ENCODE data around the gene PHLPP2.

PHLPP2 gene

DNA sequence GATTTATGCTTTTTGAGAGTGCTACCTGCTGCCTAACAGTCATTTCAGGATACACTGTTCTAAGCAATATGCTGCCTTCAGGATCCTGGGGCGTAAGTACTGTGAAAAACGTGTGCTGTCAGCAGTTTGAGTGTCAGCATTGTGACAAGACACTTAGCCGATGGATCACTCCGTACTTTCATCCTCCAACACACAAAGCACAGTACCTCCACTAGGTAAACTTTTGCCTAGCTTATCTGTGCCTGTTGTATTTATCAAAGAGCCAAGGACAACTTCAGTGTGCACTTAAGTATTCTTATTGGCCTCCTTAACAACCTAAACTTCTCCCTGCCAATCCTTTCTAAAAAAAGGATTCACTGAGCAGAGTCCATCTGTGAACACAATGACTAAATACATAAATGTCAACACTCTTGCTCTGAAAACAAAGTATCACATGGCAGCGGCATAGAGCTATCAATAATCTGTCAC, 33.8 kb upstream of the PHLPP2 start:
- in situ Hi-C loops (cut with MboI; ENCODE audit: low pct_unique_long_range_greater_than_20kb, low sequenced_read_pairs, unreplicated experiment), result no loop called here
- DNase-seq (ENCODE audit: low spot score), result no peak
- TF ChIP-seq, protein P1, sequence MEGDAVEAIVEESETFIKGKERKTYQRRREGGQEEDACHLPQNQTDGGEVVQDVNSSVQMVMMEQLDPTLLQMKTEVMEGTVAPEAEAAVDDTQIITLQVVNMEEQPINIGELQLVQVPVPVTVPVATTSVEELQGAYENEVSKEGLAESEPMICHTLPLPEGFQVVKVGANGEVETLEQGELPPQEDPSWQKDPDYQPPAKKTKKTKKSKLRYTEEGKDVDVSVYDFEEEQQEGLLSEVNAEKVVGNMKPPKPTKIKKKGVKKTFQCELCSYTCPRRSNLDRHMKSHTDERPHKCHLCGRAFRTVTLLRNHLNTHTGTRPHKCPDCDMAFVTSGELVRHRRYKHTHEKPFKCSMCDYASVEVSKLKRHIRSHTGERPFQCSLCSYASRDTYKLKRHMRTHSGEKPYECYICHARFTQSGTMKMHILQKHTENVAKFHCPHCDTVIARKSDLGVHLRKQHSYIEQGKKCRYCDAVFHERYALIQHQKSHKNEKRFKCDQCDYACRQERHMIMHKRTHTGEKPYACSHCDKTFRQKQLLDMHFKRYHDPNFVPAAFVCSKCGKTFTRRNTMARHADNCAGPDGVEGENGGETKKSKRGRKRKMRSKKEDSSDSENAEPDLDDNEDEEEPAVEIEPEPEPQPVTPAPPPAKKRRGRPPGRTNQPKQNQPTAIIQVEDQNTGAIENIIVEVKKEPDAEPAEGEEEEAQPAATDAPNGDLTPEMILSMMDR (IDR thresholded peaks at IDR 0.05; ENCODE audit: extremely low read depth, insufficient read depth, missing control alignments), result no peak

DNA sequence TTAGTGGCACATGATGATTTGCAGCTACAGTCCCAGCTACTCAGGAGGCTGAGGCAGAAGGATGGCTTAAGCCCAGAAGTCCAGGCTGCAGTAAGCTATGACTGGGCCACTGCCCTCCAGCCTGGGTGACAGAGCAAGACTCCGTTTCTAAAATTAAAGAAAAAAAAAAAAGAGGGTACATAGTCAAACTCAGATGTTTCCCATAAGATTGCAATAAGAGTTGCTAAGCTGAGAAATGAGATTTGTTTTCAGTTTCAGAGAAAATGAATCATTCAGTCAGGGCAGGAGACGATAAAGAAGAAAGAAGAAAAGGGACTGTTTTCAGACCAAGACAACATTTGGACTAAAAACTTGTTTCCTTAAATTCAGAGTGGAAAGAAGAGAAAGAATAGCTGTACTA, 30.2 kb upstream of the PHLPP2 start:
- in situ Hi-C loops (cut with MboI; ENCODE audit: low pct_unique_long_range_greater_than_20kb, low sequenced_read_pairs, unreplicated experiment), result no loop called here
- TF ChIP-seq, protein P1 (IDR thresholded peaks at IDR 0.05; ENCODE audit: extremely low read depth, insufficient read depth, missing control alignments), result no peak
- no peak for DNase-seq (ENCODE audit: low spot score)

DNA sequence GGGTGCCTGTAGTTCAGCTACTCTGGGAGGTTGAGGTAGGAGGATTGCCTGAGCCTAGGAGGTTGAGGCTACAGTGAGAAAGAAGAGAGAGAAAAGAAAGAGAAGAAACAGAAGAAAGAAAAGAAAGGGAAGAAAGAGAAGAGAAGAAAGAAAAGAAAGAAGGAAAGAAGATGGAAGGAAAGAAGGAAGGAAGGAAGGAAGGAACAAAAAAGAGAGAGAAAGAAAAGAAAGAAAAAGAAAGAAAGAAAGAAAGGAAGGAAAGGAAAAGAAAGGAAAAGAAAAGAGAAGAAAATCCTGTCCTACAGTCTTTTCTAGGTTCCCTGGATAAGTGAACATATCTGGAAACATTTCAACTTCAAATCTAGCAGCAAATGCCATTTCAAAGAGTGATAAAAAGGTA, 29.6 kb upstream of the PHLPP2 start:
- DNase-seq (ENCODE audit: low spot score), result no peak
- in situ Hi-C loops (cut with MboI; ENCODE audit: low pct_unique_long_range_greater_than_20kb, low sequenced_read_pairs, unreplicated experiment), result no loop called here
- TF ChIP-seq, protein P1 (IDR thresholded peaks at IDR 0.05; ENCODE audit: extremely low read depth, insufficient read depth, missing control alignments), result no peak

- in situ Hi-C loops (cut with MboI; ENCODE audit: low pct_unique_long_range_greater_than_20kb, low sequenced_read_pairs, unreplicated experiment), result no loop called here
- TF ChIP-seq, protein P1 (IDR thresholded peaks at IDR 0.05; ENCODE audit: extremely low read depth, insufficient read depth, missing control alignments), result no peak
- no peak for DNase-seq (ENCODE audit: low spot score)
Measured at GRCh38 chr16:71748226-71748625, 23.7 kb upstream of the PHLPP2 start.

DNA sequence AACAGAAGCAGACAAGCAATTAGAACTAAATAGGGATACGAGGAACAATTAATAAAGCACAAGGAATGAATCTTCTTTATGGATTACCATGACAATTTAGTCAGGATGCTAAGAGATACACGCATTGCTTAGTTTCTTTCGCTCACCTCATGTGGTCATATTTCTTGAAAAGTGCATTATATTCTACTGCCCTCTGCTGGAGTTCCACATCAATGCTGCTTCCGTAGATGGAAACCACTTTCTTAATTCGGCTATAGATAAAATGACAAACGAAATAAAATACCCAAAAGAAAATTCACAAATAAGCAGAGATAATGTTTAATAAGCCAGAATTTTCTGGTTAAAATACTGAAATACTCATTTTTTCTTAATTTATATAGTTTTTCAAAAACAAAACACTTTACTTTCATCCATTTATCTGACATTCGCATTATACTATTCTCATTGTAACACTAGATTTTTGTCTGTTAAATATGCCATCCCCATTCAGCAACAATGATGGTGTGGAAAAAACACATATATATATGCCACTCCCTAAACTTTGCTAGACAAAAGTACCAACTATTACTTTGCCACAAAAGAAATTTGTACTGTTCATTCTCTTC, 22.0 kb upstream of the PHLPP2 start:
- in situ Hi-C loops (cut with MboI; ENCODE audit: low pct_unique_long_range_greater_than_20kb, low sequenced_read_pairs, unreplicated experiment), result no loop called here
- TF ChIP-seq, protein P1 (IDR thresholded peaks at IDR 0.05; ENCODE audit: extremely low read depth, insufficient read depth, missing control alignments), result peak; percentile 71
- DNase-seq (ENCODE audit: low spot score), result peak; percentile 55

- DNase-seq (ENCODE audit: low spot score), result no peak
- in situ Hi-C loops (cut with MboI; ENCODE audit: low pct_unique_long_range_greater_than_20kb, low sequenced_read_pairs, unreplicated experiment), result no loop called here
- TF ChIP-seq, protein P1 (IDR thresholded peaks at IDR 0.05; ENCODE audit: extremely low read depth, insufficient read depth, missing control alignments), result no peak
Measured at GRCh38 chr16:71738855-71739254, 14.4 kb upstream of the PHLPP2 start.

All from GM13977 (cell line).